Ishikawa (cell line): ENCODE results near the gene DKC1.

ENCODE experiments used
- EP300 ChIP-seq: IDR thresholded peaks from 2 replicates; pipeline ENCODE4 v1.6.1; 2012; ENCODE audit warnings: borderline replicate concordance
- FOXM1 ChIP-seq: IDR thresholded peaks from 2 replicates; pipeline ENCODE4 v1.6.1; 2012; ENCODE audit warnings: low read depth, borderline replicate concordance
- REST ChIP-seq: IDR thresholded peaks from 2 replicates; pipeline ENCODE4 v1.6.1; 2012; ENCODE audit warnings: low read depth, mild to moderate bottlenecking
- TAF1 ChIP-seq: IDR thresholded peaks from 2 replicates; pipeline ENCODE4 v1.6.1; 2012; ENCODE audit warnings: low read depth, mild to moderate bottlenecking
- TCF12 ChIP-seq: IDR thresholded peaks from 2 replicates; pipeline ENCODE4 v1.6.1; 2012; ENCODE audit warnings: low read depth
- YY1 ChIP-seq: IDR thresholded peaks from 2 replicates; pipeline ENCODE4 v1.6.1; 2012; ENCODE audit warnings: low read depth

GRCh38 chrX:154728431-154729190 is 34.1 kb upstream of the DKC1 start:
- no peak for TF ChIP-seq FOXM1
- no peak for TF ChIP-seq EP300
- no peak for TF ChIP-seq TAF1
- TF ChIP-seq TCF12 = no peak
- TF ChIP-seq YY1 = no peak
- TF ChIP-seq REST = no peak
